NCI-H2196 (cell line): Measurements from ENCODE around the gene GPR143.
"Not testable (repeated sequence)": the region's sequence is repeated elsewhere in the genome, so short reads cannot be mapped to it uniquely, and the experiment has no call there.

Experiments used
- DNase-seq: peaks from one replicate; lab custom pipeline; 2025; ENCODE audit not compliant: unreplicated experiment; lab: John Stamatoyannopoulos, UW

GPR143 gene

DNA sequence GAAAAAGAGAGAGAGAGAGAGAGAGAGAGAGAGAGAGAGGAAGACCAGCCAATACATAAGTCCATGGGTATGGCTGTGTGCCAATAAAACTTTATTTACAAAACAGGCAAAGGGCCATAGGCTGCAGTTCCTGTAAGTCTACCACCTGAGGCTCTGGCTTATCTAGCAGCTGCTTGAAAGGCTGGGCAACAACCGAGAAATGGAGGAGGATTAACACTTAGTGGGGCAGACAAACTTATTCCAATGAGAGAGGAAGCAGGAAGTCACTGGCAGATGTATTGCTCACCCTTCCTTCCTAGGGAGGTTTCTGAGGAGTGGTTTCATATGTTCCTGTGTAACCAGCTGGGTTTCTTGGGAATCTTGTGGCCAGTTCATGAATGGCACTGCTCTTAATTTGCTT lies 4.7 kb upstream of the GPR143 start:
- no peak for DNase-seq

DNA sequence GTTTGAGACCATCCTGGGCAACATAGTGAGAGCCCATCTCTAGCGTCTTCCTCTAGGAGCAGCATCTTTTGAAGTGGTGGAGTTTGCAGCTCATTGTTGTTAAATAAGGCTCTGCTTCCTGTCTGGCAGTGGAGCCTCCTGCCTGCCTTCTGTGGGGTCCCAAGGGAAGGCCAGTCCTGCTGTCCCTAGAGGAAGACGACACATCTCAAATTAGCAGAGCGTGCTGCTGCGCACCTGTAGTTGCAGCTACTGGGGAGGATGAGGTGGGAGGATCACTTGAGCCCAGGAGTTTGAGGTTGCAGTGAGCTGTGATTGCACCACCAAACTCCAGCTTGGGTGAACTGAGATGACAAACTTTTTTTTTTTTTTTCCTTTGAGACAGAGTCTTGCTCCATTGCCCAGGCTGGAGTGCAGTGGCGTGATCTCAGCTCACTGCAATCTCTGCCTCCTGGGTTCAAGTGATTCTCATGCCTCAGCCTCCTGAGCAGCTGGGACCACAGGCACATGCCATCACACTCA lies 2.7 kb upstream of the GPR143 start:
- DNase-seq: not testable (repeated sequence)

DNA sequence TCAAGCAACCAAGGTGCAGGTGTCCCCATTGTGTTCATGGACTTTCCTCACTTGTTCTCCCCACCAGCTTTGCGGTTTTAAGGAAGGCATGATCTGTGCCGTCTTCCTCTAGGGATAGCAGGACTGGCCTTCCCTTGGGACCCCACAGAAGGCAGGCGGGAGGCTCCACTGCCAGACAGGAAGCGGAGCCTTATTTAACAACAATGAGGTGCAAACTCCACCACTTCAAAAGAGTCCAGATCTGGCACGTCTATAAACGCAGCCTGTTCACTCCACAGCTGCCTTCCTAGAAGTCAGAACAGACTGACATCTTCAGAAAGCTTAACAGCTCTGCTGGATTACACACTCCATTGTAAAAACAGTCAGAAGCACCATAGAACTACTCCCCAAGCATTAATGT lies 1.7 kb upstream of the GPR143 start:
- no peak for DNase-seq

DNA sequence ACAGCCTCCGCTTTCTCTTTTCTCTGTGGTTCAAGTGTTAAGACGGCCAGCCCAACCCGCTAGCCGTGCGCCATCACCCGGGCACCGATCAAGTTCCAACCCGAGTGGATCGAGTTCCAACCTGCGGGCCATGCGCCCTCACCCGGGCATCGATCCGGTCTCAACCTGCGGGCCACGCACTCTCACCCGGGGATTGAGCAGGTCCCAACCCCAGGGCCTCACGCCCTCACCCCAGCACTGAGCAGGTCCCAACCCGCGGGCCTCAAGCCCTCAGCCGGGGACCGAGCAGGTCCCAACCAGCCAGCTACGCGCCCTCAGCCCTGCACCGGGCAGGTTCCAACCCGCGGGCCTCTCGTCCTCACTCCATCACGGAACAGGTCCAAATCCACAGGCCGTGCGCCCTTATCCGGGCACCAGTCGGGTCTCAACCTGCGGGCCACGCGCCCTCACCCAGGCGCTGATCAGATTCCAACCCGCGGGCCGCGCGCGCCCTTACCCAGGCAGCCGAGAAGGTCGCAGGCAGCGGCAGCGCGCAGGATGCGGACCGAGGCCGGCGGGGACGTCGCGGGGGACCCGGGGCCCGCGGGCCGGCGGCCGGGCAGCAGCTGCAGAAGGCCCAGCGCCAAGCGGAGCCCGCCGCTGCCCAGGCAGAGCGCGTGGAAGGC lies 443 bp downstream of the GPR143 start:
- no peak for DNase-seq

DNA sequence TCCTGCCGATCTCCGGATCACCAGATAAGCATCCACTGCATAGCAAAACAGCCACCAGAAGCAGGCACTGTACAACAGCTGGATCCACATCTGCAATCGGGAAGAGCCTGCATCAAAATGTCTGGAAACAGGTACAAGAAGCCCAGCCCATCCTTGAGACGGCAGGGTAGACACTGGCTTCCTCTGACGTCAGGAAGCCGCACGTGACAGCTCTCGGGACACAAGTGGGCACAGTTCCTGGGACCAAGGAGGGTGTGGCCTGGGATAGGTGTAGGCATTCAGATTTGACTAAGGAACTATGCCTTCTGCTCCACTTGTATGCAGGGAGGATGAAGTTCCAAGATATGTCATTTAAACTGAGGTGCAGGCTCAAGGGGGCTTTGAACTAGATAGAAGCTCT lies 6.3 kb downstream of the GPR143 start:
- no peak for DNase-seq

DNA sequence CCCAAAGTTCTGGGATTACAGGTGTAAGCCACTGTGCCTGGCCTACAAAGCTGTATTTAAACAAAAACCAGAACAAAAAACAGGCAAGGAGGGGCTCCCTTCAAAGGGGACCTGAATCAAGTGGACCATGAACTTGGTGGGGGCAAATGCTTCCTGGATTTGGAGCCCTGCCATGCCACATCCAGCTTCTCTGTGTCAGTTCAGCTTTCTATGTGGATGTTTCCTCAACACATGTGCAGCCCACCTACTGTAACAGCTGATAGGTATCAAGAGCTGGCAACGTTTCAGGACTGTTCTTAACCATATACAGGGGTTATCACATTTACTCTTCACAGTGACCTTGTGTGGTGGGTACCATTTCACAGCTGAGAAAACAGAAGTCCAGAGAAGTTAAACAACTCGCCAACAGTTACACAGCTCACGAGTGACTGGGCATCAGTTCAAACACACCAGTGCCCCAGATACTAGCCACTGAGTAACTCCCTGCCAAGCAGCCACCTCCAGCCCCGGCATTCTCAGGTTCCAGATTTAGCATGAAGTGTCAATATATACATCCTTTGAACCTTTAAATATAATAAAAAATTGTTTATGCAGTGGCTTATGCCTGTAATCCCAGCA lies 7.5 kb downstream of the GPR143 start:
- no peak for DNase-seq

DNA sequence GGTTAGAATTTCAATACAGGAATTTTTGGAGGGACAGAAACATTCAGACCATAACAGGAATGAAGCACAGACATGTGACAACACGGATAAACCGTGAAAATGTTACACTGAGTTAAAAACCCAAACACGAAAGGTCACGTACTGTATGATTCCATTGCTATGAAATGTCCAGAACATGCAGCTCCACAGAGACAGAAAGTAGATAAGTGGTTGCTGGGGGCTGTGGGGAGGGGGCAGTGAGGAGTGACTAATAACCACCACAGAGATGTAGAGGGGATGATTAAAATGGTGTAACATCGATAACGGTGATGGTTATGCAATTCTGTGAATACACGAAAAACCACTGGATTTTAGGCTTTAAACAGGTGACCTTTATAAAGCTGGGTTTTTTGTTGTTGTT lies 8.3 kb downstream of the GPR143 start:
- DNase-seq: no peak

DNA sequence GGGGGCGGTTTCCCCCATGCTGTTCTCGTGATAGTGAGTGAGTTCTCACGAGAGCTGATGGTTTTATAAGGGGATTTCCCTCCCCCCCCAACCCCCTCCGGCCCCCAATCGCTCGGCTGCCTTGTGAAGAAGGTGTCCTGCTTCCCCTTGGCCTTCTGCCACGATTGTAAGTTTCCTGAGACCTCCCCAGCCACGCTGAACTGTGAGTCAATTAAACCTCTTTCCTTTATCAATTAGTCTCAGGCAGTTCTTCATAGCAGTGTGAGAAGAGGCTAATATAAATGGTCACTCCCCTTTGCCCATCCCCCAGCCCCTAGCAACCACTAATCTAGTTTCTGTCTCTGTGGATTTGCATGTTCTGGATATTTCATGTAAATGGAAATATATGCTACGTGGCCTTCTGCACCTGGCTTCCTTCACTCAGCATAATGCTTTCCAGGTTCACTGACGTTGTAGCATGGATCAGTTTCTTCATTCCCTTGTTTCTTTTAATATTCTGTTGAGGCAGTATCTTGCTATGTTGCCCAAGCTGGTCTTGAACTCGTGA lies 16.4 kb downstream of the GPR143 start:
- no peak for DNase-seq

DNA sequence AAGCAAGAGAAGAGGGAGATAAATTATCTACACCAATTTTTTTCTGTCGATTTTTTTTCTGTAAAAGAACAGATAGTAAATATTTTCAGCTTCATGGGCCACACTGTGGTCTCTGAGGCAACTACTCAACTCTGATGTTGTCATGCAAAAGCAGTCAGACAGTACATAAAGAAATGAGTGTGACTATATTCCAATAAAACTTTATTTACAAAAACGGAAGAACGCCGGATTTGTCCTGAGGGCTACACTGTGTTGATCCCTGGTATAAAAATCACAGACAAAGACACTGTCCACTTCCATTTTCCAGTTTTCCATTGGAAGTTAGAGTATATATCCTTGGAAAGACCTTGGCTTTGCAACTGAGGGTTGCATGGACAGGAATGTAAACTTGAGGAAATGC lies 18.0 kb downstream of the GPR143 start:
- no peak for DNase-seq

DNA sequence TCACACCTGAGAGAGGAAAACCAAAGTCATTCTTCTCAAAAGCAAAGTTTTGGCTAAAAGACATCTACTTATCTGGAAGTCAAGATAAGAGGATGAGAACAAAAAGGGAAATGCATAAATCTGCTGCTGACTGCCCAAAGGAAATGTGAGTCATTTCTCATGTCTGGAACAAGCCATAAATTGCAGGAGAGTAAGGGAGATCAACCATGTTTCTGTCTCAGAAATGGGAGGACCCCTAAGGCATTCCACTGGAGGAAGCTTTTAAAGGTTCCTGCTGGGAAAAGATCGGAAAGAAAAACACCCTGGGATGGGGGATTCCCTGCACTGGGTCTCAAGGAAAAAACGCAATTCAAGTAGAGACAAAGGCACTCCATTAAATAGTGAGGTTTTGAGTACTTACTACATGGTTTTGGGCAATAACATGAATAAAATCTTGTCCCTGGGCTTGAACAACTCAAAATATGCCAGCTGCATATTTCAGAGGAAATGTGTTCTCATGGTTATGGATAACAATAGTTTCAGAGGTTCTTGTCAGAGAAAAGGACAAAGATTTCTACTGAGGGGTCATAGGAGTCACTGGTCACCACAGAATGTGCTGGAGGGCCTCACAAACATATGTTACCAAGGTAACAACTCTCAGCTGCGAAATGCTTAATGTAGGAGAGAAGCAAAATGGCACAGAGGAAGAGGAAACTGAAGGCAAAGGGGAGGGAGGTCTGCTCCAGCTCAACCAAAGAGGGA lies 19.3 kb downstream of the GPR143 start:
- no peak for DNase-seq

DNA sequence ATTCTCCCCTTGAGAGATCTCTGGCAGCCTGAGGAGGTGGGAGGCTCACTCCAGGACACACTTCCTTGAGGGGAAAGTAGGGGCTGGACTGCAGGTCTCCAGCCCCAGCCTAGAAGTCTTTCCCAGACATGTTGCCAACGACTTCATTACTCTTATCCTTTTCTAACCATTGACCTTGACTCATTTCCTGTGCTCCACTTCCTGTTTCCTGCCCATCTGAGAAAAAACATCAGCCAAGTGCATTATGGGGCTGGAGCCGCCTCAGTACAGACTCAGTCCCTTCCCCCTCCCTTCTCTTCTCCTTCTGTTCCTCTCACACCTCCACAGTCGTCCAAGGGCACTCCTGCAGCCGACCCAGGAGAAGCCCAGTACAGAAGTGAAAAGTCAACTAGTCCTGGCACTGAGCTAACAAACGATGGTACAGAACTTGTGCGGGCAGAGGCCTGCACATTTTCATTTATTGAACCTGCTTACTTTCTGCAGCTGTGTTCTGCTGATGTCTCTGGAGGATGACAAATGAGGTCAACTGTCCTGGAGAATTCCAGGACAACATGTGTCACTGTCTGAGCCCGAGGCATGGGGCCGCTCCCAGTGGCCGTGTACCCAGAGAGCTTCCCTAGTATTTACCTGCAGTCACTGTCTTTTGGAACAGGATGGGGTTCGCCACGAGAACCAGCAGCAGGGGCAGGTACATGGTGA lies 20.1 kb downstream of the GPR143 start:
- no peak for DNase-seq

DNA sequence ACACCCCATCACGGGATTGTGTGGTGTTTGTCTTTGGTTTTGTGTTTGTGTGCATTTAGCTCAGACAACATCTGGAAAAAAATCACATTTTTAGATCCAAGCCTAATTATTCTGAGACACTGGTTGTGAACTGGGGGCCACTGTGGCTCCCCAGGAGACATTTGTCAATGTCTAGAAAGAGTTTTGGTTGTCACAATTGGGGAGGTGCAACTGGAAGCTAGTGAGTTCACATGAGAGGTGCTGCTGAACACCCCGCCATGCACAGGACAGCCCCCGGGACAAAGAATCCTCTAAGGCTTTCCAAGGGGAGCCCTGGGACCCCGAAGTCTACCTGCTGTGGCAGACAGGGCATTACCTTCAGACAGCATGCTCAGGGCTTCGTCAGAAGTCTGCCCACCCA lies 26.5 kb downstream of the GPR143 start:
- no peak for DNase-seq

DNA sequence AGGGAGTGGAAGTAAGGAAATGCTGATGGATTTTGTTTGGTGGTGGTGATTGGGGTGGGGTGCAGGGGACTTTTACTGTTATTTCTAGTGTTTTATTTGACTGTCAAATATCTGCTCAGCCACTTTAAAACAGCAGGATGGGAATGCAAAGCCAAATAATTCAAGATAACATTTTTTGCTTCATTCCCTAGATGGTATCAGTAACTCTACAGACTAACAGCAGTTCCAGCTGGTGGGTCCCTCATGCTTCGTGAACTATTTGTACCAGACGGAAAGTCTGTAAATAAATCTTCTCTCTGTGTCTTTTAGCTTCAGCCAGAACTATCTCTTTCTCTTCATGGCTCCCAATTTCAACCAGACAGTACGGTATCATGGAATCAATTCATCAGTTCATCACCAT lies 27.5 kb downstream of the GPR143 start:
- DNase-seq: no peak

DNA sequence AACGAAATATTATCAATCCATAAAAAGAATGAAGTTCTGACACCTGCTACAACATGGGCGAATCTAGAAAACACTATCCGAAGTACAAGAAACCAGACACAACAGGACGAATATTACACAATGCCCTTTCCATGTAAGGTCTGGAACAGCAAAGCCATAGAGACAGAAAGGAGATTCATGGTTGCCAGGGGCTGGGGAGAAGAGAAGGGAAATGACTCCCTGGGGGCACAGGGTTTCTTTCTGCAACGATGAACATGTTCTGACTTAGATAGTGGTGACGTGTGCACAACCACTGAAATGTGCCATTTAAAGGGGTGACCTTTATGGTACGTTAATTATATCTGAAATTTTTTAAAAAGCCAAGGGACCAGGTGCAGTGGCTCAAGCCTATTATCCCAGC lies 28.3 kb downstream of the GPR143 start:
- DNase-seq: no peak

DNA sequence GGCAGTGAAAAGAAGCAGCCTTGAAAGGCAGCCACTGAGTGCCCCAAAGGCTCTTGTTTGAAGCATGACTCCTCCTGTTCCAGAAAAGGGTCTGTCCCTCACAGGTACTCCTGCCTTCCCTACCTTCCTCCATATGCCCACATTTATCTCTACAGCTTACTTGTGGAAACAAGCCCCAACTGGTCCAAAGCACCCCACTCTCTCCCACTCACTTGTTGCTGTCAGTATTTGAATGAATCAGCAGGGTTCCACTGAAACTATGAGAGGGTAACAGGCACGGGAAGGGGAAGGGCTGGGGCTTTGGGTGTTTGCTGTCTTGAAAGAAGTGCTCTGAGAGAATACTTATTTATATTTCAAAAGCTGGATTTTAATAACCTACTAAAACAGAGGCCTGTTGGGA lies 34.9 kb downstream of the GPR143 start:
- DNase-seq: no peak

DNA sequence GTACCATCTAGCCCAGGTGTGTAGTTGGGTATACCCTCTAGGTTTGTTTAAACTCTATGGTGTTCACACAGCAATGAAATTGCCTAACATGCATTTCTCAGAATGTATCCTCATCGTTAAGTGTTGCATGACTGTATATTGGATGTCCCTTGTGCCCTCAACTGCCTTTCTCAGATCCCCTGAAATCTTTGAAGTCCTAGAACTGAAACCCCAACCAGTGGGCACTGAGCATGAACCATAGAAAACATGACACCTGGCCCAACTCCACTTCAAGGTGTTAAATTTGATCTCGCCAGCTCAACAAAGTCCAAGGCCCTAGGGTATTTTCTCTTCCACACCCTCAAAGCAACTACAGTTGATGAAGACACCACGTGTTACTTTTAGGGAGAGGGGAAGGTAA lies 35.6 kb downstream of the GPR143 start:
- no peak for DNase-seq

DNA sequence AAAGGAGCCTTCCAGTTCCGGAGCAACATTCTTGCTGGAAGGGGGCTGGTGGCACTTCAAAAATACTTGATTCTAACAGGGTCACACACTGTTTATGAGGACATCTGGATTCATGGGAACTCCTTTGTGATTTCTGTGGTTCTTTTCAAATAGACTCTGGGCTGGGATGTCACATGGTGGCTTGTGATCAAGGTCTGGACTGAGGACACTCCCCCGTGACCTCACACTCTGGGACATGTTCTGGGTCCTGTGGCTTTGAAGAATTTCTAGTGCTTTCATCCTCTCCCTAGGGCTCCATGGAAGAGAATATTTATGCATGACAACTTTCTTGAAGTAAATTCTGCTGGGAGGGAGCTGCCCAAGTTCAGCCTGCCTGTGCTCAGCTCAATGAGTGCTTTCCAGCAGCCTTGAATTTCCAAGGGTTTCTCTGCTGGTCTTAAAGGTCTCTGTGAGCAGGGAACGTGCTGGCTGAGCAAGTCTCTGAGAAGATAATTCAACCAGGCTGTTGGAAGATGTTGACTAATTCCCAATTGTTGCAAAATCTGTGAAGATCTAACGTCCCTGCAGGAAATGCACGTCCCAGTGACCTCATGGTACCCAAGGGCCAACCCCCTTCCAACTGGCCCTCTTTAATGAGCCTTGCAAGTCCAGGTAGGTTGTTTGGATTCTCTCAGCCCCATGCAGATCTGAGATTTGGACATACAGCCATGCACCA lies 36.3 kb downstream of the GPR143 start:
- DNase-seq: no peak

DNA sequence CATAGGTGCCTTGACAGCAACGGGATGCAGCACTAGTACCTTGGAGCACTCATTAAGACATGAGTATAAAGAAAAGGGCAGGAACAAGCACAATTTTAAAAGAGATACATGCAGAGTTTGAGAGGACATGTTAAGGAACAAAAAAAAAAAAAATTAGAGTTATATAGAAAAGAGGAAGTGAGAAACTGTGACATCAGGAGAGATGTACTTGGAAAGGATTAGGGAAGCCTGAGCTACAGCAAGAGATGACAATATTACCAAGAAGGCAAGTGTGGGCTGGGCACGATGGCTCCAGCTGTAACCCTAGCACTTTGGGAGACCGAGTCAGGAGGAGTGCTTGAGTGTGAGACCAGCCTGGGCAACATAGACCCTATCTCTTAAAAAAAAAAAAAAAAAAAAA lies 37.4 kb downstream of the GPR143 start:
- no peak for DNase-seq

DNA sequence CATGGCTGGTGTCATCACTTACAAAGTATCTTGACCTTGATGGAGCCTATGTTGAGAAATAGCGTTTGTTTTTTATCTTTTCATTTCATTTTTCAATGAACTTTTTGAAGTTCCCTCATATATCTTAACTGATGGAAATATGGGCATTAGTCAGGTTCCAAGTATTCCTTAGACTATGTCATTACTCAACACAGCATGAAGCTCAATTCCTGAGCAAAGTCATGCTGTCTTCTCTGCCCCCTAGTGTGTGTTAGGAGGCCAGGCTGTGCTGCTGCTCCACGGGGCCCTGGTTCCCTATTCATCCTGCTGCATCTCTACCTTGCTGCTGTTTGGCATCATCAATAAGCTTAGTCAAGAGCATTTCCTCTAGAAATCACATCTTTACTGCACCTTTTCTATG lies 40.9 kb downstream of the GPR143 start:
- DNase-seq: no peak

DNA sequence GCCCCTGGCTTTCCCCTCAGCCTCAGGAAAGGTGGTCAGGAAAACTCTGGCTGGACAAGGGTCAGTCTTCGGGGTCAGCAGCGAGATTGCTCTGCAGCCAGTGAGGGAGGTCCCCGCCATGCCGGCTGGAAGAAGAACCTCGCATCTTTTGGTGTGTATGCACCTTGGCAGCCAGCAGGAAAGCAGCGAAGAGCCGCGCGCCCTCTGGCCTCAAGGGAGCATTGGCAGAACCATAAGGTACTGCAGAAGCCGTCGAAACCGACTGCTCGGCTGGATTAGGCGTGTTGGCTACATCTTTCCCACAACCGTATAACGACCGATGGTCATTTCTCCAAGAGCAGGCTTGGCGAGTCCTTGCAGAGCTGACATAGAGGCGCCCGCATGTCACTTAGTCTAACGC lies 48.3 kb downstream of the GPR143 start:
- no peak for DNase-seq

DNA sequence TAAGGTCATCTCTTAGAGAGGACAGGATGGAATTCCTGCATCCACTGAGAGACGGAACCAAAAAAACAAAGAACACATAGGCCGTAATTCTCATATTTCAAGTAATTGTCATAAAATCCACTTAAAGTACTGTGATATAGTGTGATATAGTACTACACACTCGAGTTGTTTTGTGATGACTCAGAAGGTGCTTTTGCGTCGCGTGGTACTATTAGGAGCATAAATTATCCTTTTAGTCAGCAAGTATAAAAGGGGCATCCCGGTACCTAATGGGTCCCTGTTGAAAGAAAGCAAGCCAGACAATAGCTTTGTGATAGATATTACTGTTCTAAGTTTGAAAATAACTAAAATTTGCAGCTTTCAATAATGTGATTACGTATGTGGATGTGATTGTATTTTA lies 55.3 kb downstream of the GPR143 start:
- no peak for DNase-seq
